NOMO-1 (cell line): ENCODE data around the gene GUSB.
"Not testable (repeated sequence)": the region's sequence is repeated elsewhere in the genome, so short reads cannot be mapped to it uniquely, and the experiment has no call there.

ENCODE experiments used
- DNase-seq, 2 experiments: peaks; one replicate each; lab custom pipeline; 2025; ENCODE audit not compliant: unreplicated experiment in 2 of 2; lab: John Stamatoyannopoulos, UW

Gene GUSB

GRCh38 chr7:65981965-65982792 lies at the start of gene GUSB:
Gene GUSB (minus strand): TSS chr7:65982213. CDS start chr7:65982183, 30 bp downstream.
- peak; percentile 82 to 93 for DNase-seq

GRCh38 chr7:66028342-66028741 lies 46.3 kb upstream of the GUSB start:
- DNase-seq = not testable (repeated sequence)

- no peak for DNase-seq
These were observed 34.1 kb upstream of the GUSB start for GRCh38 chr7:66016131-66016461.

DNA sequence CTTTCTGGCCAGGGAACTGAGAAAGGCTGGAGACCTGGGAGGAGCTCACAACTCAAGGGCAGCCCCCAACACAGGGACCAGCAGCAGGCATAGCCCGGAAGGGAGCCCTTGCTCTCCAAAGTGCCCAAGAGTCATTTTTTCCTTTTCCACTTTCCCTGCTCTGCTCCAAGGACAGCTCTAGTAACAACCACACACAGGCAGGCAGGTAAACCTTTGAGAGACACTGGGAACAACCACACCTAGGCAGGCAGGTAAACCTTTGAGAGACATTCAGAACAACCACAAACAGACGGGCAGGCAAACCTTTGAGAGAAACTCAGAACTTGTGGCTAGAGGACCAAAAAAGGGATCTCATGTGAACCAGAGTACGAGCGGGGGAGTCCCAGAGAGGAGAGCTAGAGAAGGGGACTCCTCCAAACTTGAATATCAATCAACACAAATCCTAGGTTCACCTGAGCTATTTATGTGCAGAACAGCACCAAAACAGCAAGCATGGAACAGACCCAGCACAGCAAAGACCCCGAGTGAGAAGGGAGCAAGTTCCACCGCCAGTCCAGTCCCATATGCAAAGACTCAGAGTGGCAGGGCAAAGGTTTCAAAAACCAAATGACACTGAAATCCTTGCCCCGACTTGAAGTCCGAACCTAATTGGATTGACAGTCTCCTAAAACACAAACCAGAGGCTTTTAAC lies 33.6 kb upstream of the GUSB start:
- no peak for DNase-seq

GRCh38 chr7:66013938-66014337 lies 31.9 kb upstream of the GUSB start:
- DNase-seq = no peak

DNA sequence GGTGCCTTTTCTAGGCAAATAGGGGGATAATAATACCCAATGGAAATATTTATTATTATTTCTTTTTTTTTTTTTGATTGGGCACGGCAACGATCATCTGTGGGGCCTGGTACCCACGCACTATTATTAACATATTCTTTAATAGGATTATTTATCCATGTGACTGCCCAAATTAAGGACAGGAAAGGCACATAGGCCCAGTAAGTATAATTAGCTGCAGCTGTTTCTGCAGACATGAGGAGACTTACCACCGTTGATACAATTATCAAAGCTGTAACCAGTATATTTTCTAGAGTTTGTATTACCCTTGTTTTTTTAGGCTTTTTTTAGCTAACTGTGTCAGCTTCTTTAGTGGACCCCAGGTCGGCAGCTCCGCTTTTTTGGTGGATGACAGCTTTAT lies 25.2 kb upstream of the GUSB start:
- DNase-seq = no peak

- DNase-seq = not testable (repeated sequence)
These were observed 23.2 kb upstream of the GUSB start for GRCh38 chr7:66005115-66005671.

DNA sequence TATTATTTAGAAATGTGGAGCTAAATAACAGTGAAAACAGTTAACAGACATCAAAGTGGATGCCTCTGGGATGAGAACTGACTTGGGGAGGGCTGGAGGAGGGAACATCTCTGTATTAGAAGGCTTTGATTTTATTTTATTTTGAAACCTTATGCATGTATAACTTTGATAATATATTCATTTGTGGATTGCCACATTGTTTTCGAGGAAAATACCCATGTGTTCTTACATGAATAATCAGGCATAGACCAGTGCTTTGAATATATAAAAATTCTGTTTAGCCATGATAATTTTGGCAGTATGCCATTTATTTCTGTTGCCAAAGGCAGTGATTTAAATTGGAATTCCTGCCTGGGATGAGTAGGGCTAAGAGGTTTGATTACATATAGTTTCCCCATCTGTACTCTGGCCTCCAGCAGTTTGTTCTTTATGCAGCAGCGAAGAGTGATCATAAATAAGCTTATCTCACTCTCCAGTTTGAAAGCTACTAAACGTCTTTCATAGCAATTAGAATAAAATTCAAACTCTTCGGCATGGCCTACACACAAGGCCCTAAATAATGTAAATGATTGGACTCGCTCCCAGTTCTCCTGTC lies 18.9 kb upstream of the GUSB start:
- DNase-seq = not testable (repeated sequence)

DNA sequence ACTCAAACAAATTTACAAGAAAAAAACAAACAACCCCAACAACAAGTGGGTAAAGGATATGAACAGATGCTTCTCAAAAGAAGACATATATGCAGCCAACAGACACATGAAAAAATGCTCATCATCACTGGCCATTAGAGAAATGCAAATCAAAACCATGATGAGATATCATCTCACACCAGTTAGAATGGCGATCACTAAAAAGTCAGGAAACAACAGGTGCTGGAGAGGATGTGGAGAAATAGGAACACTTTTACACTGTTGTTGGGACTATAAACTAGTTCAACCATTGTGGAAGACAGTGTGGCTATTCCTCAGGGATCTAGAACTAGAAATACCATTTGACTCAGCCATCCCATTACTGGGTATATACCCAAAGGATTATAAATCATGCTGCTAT lies 13.0 kb upstream of the GUSB start:
- DNase-seq = not testable (repeated sequence)

GRCh38 chr7:65992526-65992925 lies 10.5 kb upstream of the GUSB start:
- no peak for DNase-seq

DNA sequence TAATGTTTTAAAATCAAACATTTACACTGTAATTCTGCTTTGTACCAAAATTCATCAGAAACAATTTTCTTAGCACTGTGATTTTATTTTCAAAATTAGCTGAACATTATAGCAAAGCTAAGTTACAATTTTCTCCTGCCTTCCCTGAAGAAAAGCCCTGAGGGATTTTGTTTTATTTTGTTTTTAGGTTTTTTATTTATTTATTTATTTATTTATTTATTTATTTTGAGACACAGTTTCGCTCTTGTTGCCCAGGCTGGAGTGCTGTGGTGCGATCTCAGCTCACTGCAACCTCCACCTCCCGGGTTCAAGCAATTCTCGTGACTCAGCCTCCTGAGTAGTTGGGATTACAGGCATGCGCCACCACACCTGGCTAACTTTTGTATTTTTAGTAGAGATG lies 9.8 kb upstream of the GUSB start:
- not testable (repeated sequence) for DNase-seq

DNA sequence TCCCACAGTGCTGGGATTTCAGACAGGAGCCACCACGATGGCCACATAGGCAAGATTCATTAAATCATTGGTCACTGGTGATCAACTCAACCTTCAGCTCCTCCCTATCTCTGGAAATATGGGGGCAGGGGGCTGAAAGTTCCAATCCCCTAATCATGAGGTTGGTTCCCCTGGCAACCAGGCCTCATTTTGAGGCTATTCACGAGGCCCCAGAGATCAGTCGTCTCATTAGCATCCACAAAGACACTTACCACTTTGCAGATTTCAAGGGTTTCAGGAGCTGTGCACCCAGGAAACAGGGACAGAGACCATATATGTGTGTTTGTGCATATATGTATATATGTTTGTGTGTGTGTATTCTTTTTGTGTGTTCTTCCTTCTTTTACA lies 7.7 kb upstream of the GUSB start:
- DNase-seq = no peak

GRCh38 chr7:65988503-65988902 lies 6.5 kb upstream of the GUSB start:
- not testable (repeated sequence) for DNase-seq

GRCh38 chr7:65988084-65988483 lies 6.1 kb upstream of the GUSB start:
- no peak for DNase-seq

DNA sequence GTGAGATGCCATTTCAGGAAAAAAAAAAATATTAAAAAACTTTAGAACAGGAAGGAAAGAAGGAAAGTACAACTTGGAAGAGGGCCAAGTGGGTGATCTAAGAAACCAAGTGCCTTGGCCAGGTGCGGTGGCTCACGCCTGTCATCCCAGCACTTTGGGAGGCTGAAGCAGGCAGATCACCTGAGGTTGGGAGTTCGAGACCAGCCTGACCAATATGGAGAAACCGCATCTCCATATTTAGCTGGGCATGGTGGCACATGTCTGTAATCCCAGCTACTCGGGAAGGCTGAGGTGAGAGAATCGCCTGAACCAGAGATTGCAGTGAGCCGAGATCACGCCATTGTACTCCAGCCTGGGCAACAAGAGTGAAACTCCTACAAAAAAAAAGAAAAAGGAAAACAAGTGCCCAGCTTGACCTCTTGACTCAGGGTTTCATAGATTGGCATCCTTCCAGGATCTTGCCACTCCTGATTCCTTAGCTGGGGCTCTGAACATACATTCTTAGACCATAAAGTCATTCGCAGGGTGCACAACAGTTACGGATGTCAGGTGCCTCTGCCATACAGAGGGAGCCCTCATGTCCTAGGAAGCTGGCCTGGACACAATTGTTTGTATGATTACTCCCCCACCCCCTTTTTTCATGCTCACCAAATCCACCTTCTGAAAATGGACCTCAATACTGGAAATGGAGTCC lies 2.1 kb upstream of the GUSB start:
- no peak for DNase-seq

- peak; percentile 86 to 90 for DNase-seq
These were observed 1.3 kb downstream of the GUSB start for GRCh38 chr7:65980478-65981250.

- DNase-seq = no peak
These were observed 2.2 kb downstream of the GUSB start for GRCh38 chr7:65979583-65980477.

GRCh38 chr7:65978891-65979582 lies 3.0 kb downstream of the GUSB start:
- DNase-seq = no peak
